SK-N-SH (cell line): ENCODE measurements around the gene GCH1. TPM values are rescaled to one million over a fixed set of nuclear protein-coding genes. Genes with fewer than 3 reads are reported as not detected.

Source experiments
- CTCF ChIA-PET: fragments of 300-600, 350-600 bp; formaldehyde crosslinking; extraction: SDS; loops from one replicate; lab custom pipeline; 2021; lab: Yijun Ruan, JAX
- POLR2A ChIA-PET: fragments of 350-600 bp; sonication (Branson Sonifier 250); formaldehyde crosslinking; extraction: SDS; loops from one replicate; lab custom pipeline; 2020; ENCODE audit warnings: antibody characterized with exemption, inconsistent platforms; lab: Yijun Ruan, JAX
- DNase-seq: peaks from one replicate; pipeline ENCODE4 v3.0.0; 2012
- H2AFZ ChIP-seq: fragments of 200-600 bp; sonication (generic); 2 replicates; pipeline ENCODE4 v1.8.1; 2016; ENCODE audit warnings: antibody characterized with exemption, mild to moderate bottlenecking, low read depth
- H3F3A ChIP-seq: fragments of 200-600 bp; sonication (generic); replicated peaks from 2 replicates; pipeline ENCODE3; 2016; ENCODE audit warnings: antibody characterized with exemption, mild to moderate bottlenecking; ENCODE audit not compliant: insufficient read depth
- H3K27ac ChIP-seq, 2 experiments: fragments of 200-500 bp in 1 of 2; fragments of 200-600 bp in 1 of 2; sonication (Bioruptor generic) in 1 of 2; sonication (generic), shearing (Covaris generic) in 1 of 2; 2 replicates each; pipeline versions ENCODE4 v1.5.1 to v1.6.1; 2014 to 2016; ENCODE audit warnings: low read depth in 2 of 2, inconsistent platforms in 1 of 2, low read length in 1 of 2, mild to moderate bottlenecking in 1 of 2, mixed read lengths in 1 of 2
- H3K27me3 ChIP-seq: fragments of 200-600 bp; sonication (generic), shearing (Covaris generic); 2 replicates; pipeline ENCODE4 v1.6.1; 2016; ENCODE audit warnings: mixed run types; ENCODE audit not compliant: insufficient read depth
- H3K36me3 ChIP-seq, 2 experiments: fragments of 200-500 bp in 1 of 2; fragments of 200-600 bp in 1 of 2; sonication (Bioruptor generic) in 1 of 2; sonication (generic) in 1 of 2; replicated peaks in 1 of 2; 2 replicates each; pipeline versions ENCODE3 to v1.5.1; 2014 to 2016; ENCODE audit warnings: low read length in 1 of 2, mild to moderate bottlenecking in 1 of 2; ENCODE audit not compliant: insufficient read depth in 2 of 2, control insufficient read depth in 1 of 2
- H3K4me1 ChIP-seq, 2 experiments: fragments of 200-500 bp in 1 of 2; fragments of 200-600 bp in 1 of 2; sonication (Bioruptor generic) in 1 of 2; sonication (generic), shearing (Covaris generic) in 1 of 2; 2 replicates each; pipeline versions ENCODE4 v1.5.1 to v1.6.1; 2014 to 2016; ENCODE audit warnings: low read depth in 1 of 2, low read length in 1 of 2, mixed run types in 1 of 2; ENCODE audit not compliant: insufficient read depth in 2 of 2, control insufficient read depth in 1 of 2
- H3K4me2 ChIP-seq: fragments of 200-600 bp; sonication (generic), shearing (Covaris generic); 2 replicates; pipeline ENCODE4 v1.6.1; 2017; ENCODE audit warnings: mixed run types
- H3K4me3 ChIP-seq, 2 experiments: fragments of 200-500 bp in 1 of 2; fragments of 200-600 bp in 1 of 2; sonication (Bioruptor generic) in 1 of 2; sonication (generic), shearing (Covaris generic) in 1 of 2; 2 replicates each; pipeline versions ENCODE4 v1.5.1 to v1.8.1; 2014 to 2016; ENCODE audit warnings: low read depth in 2 of 2, inconsistent platforms in 1 of 2, low read length in 1 of 2, mild to moderate bottlenecking in 1 of 2, mixed read lengths in 1 of 2, moderate library complexity in 1 of 2
- H3K79me2 ChIP-seq: fragments of 200-600 bp; sonication (generic); 2 replicates; pipeline ENCODE4 v1.8.1; 2017; ENCODE audit warnings: mild to moderate bottlenecking; ENCODE audit not compliant: insufficient read depth
- H3K9ac ChIP-seq: fragments of 200-600 bp; sonication (generic); 2 replicates; pipeline ENCODE4 v1.6.1; 2017; ENCODE audit warnings: mixed run types
- H3K9me2 ChIP-seq: fragments of 200-600 bp; sonication (generic); 2 replicates; pipeline ENCODE4 v1.6.1; 2017; ENCODE audit warnings: mixed run types
- H3K9me3 ChIP-seq: fragments of 200-600 bp; sonication (generic); 2 replicates; pipeline ENCODE4 v1.6.1; 2017; ENCODE audit warnings: mixed run types, mild to moderate bottlenecking, moderate library complexity
- H4K20me1 ChIP-seq: fragments of 200-600 bp; sonication (generic); 2 replicates; pipeline ENCODE4 v1.6.1; 2017; ENCODE audit warnings: mild to moderate bottlenecking, mixed run types; ENCODE audit not compliant: insufficient read depth
- CTCF ChIP-seq: fragments of 200-600 bp; sonication (generic); IDR thresholded peaks from 2 replicates; pipeline ENCODE4 v1.6.1; 2017; ENCODE audit warnings: antibody characterized with exemption, mild to moderate bottlenecking, moderate library complexity
- FOSL2 ChIP-seq: IDR thresholded peaks from 2 replicates; pipeline ENCODE4 v1.4.0; 2012; ENCODE audit warnings: low read depth, mild to moderate bottlenecking, moderate library complexity, borderline replicate concordance
- FOXJ3 ChIP-seq: sonication (generic); formaldehyde crosslinking; IDR thresholded peaks from 2 replicates; pipeline ENCODE4 v1.5.1; 2020; ENCODE audit warnings: mild to moderate bottlenecking, missing genetic modification reagents
- GABPA ChIP-seq: IDR thresholded peaks from 2 replicates; pipeline ENCODE4 v1.4.0; 2012; ENCODE audit warnings: low read depth, mild to moderate bottlenecking
- GATA2 ChIP-seq: sonication (generic); formaldehyde crosslinking; IDR thresholded peaks from 2 replicates; pipeline ENCODE4 v1.5.0; 2020; ENCODE audit warnings: mild to moderate bottlenecking, missing genetic modification reagents
- IRF3 ChIP-seq: fragments of 150-350 bp; IDR thresholded peaks from 2 replicates; pipeline ENCODE4 v1.6.1; 2016; ENCODE audit warnings: mild to moderate bottlenecking, low read depth, low read length
- MEF2A ChIP-seq: IDR thresholded peaks from 2 replicates; pipeline ENCODE4 v1.4.0; 2012; ENCODE audit warnings: low read depth, borderline replicate concordance
- MXI1 ChIP-seq: IDR thresholded peaks from 2 replicates; pipeline ENCODE4 v1.6.1; 2012; ENCODE audit warnings: mild to moderate bottlenecking, low read depth, low read length, improper control_type of control experiment
- NRF1 ChIP-seq: IDR thresholded peaks from 2 replicates; pipeline ENCODE4 v1.6.1; 2012; ENCODE audit warnings: low read depth, mild to moderate bottlenecking, low read length
- POLR2AphosphoS5 ChIP-seq: IDR thresholded peaks from 2 replicates; pipeline ENCODE4 v1.6.1; 2012; ENCODE audit warnings: low read depth, low read length
- RAD21 ChIP-seq: IDR thresholded peaks from 2 replicates; pipeline ENCODE4 v1.6.1; 2012; ENCODE audit warnings: mild to moderate bottlenecking, low read length
- RXRA ChIP-seq: IDR thresholded peaks from 2 replicates; pipeline ENCODE4 v1.4.0; 2012; ENCODE audit warnings: low read depth, mild to moderate bottlenecking, borderline replicate concordance
- SIN3A ChIP-seq: IDR thresholded peaks from 2 replicates; pipeline ENCODE4 v1.6.1; 2012; ENCODE audit warnings: low read depth, mild to moderate bottlenecking, low read length, moderate library complexity, borderline replicate concordance
- SMC3 ChIP-seq: IDR thresholded peaks from 2 replicates; pipeline ENCODE4 v1.6.1; 2012; ENCODE audit warnings: low read depth, low read length, improper control_type of control experiment
- TCF12 ChIP-seq: IDR thresholded peaks from 2 replicates; pipeline ENCODE4 v1.4.0; 2012
- TEAD4 ChIP-seq: IDR thresholded peaks from 2 replicates; pipeline ENCODE4 v1.4.0; 2012; ENCODE audit warnings: mild to moderate bottlenecking, borderline replicate concordance; ENCODE audit not compliant: insufficient read depth
- USF2 ChIP-seq: fragments of 150-350 bp; IDR thresholded peaks from 2 replicates; pipeline ENCODE4 v1.6.1; 2017; ENCODE audit warnings: antibody characterized with exemption, low read length, low read depth, borderline replicate concordance
- WGBS: methylation state at CpG from one replicate; pipeline ENCODE4 v1.1.6; 2017; ENCODE audit warnings: low lambda C conversion rate; 5-methylcytosine and 5-hydroxymethylcytosine counted together
- polyA plus RNA-seq, 3 experiments: library from polyadenylated mRNA; depleted of rRNA; stranded (reverse); fragments of >200 nt; gene quantifications; 2 replicates each; pipeline ENCODE4 v1.2.3, GENCODE V29; 2012

The GCH1 gene
- polyA plus RNA-seq, 1 of the 3 experiments (the other 2 are of a cell fraction) = 2.2 TPM

- no peaks in the 10 kb centered on the region for H3F3A ChIP-seq
- H3K9ac ChIP-seq = peak overlapping the region; percentile 57; the same call in 1 of the 2 replicates
- ChIA-PET POLR2A (interaction anchor here (0.6 to 1.9 kb wide), 12 partner anchors 11 to 146 kb away, joined by 3 to 16 read pairs (median 4); no protein-coding TSS in a partner anchor), CTCF (interaction anchor here (0.7 to 5.4 kb wide), 16 partner anchors 10 to 337 kb away, joined by 3 to 54 read pairs (median 4); partner anchors contain the start of gene MAPK1IP1L)
- no peaks in the 10 kb centered on the region for H3K36me3 ChIP-seq
- TF ChIP-seq TEAD4 (no peak), GATA2 (no peak), FOXJ3 (CRISPR knock-in tag) (0 out of 2 replicates have a peak, but pooled peaks have one; percentile 10), RXRA (no peak)
- no peaks in the 10 kb centered on the region for H3K79me2 ChIP-seq
- H3K4me1 ChIP-seq = peaks cover 4 to 5% of the 10 kb centered on the region in 2 experiments; a peak in 1 of 4 replicates
- peak overlapping the region; percentile 99 for H3K4me2 ChIP-seq
- no peaks in the 10 kb centered on the region for H3K9me2 ChIP-seq
- H2AFZ ChIP-seq = peak overlapping the region; percentile 97
- H3K27ac ChIP-seq = peak overlapping the region; percentile 29 to 83; a peak in 2 of 4 replicates
- H3K9me3 ChIP-seq = no peaks in the 10 kb centered on the region
- H4K20me1 ChIP-seq = no peaks in the 10 kb centered on the region
- H3K4me3 ChIP-seq = peak overlapping the region; percentile 80 to 82
- H3K27me3 ChIP-seq = no peaks in the 10 kb centered on the region
- WGBS = 6% methylated on average over 22 of the region's 42 CpGs
- DNase-seq = peak; percentile 48
These were observed 1.1 kb downstream of the GCH1 start for GRCh38 chr14:54901380-54902142.

- Histone ChIP-seq H3K9me3 (no peaks in the 10 kb centered on the region), H3K9ac (no peak overlapping the region), H3K36me3 (no peaks in the 10 kb centered on the region), H3F3A (no peaks in the 10 kb centered on the region), H4K20me1 (no peaks in the 10 kb centered on the region), H3K27ac (no peak overlapping the region), H2AFZ (no peak overlapping the region), H3K4me3 (peak overlapping the region in 1 of 2 experiments; percentile 1; a peak in 1 of 4 replicates), H3K27me3 (no peaks in the 10 kb centered on the region), H3K4me1 (peaks cover 5 to 12% of the 10 kb centered on the region in 2 experiments; a peak in 2 of 4 replicates), H3K9me2 (no peaks in the 10 kb centered on the region), H3K4me2 (no peak overlapping the region), H3K79me2 (no peaks in the 10 kb centered on the region)
- TF ChIP-seq TEAD4 (no peak), POLR2AphosphoS5 (no peak), MEF2A (no peak), GABPA (no peak), SIN3A (no peak), CTCF (no peak), FOSL2 (no peak), RAD21 (no peak), TCF12 (no peak), NRF1 (no peak), USF2 (no peak), FOXJ3 (CRISPR knock-in tag) (no peak), RXRA (no peak), IRF3 (no peak), GATA2 (no peak), SMC3 (no peak), MXI1 (no peak)
- no peak for DNase-seq
- WGBS = 97% methylated on average over 5 of the region's 5 CpGs
- POLR2A ChIA-PET = interaction anchor here (0.6 to 1.4 kb wide), 3 partner anchors 15 to 81 kb away, joined by 3 to 5 read pairs (median 5); no protein-coding TSS in a partner anchor
- CTCF ChIA-PET = interaction anchor here (0.6 to 3.6 kb wide), 4 partner anchors 12 to 126 kb away, joined by 3 to 13 read pairs (median 3); no protein-coding TSS in a partner anchor
These were observed 3.1 kb downstream of the GCH1 start for GRCh38 chr14:54899573-54899972.
